GM23338 (cell line): ENCODE results near the gene HTR1D. TPM values are rescaled to one million over a fixed set of nuclear protein-coding genes. Genes with fewer than 3 reads are reported as not detected.
"Not testable (repeated sequence)": the region's sequence is repeated elsewhere in the genome, so short reads cannot be mapped to it uniquely, and the experiment has no call there.

ENCODE experiments used
- ATAC-seq: fragments of 200-7000 bp; cut with Tn5 transposase; 3 replicates; pipeline ENCODE4 v1.9.1; 2020
- DNase-seq: peaks from one replicate; pipeline ENCODE4 v3.0.0-alpha.2; 2015; ENCODE audit warnings: low spot score
- H2AFZ ChIP-seq: fragments of 200-600 bp; sonication (generic); 2 replicates; pipeline ENCODE4 v1.8.0; 2016; ENCODE audit warnings: antibody characterized with exemption, mild to moderate bottlenecking, moderate library complexity
- H3F3A ChIP-seq: fragments of 200-600 bp; sonication (generic); replicated peaks from 2 replicates; pipeline ENCODE4 v1.8.0; 2017; ENCODE audit warnings: antibody characterized with exemption, mixed run types, low read depth
- H3K27ac ChIP-seq: fragments of 200-600 bp; sonication (generic); 2 replicates; pipeline ENCODE4 v1.6.1; 2016; ENCODE audit warnings: low read depth
- H3K27me3 ChIP-seq: fragments of 200-600 bp; sonication (generic); 2 replicates; pipeline ENCODE4 v1.8.0; 2016; ENCODE audit warnings: mild to moderate bottlenecking, mixed run types, moderate library complexity; ENCODE audit not compliant: insufficient read depth
- H3K36me3 ChIP-seq: fragments of 200-600 bp; sonication (generic); 2 replicates; pipeline ENCODE4 v1.8.0; 2016; ENCODE audit warnings: mild to moderate bottlenecking; ENCODE audit not compliant: insufficient read depth
- H3K4me1 ChIP-seq: fragments of 200-600 bp; sonication (generic); 2 replicates; pipeline ENCODE4 v1.8.0; 2016; ENCODE audit warnings: mild to moderate bottlenecking, moderate library complexity; ENCODE audit not compliant: insufficient read depth
- H3K4me2 ChIP-seq: fragments of 200-600 bp; sonication (generic); 2 replicates; pipeline ENCODE4 v1.7.1; 2017; ENCODE audit warnings: mixed run types
- H3K4me3 ChIP-seq: fragments of 200-600 bp; sonication (generic); 2 replicates; pipeline ENCODE4 v1.6.1; 2016; ENCODE audit warnings: mixed run types
- H3K79me2 ChIP-seq: fragments of 200-600 bp; sonication (generic); replicated peaks from 2 replicates; pipeline ENCODE4 v1.8.0; 2017; ENCODE audit warnings: mild to moderate bottlenecking; ENCODE audit not compliant: insufficient read depth
- H3K9me2 ChIP-seq: fragments of 200-600 bp; sonication (generic); 2 replicates; pipeline ENCODE4 v1.8.0; 2017; ENCODE audit not compliant: insufficient read depth
- H4K20me1 ChIP-seq: fragments of 200-600 bp; sonication (generic); replicated peaks from 2 replicates; pipeline ENCODE4 v1.8.0; 2017; ENCODE audit warnings: mild to moderate bottlenecking; ENCODE audit not compliant: insufficient read depth
- H3K27ac Mint-ChIP-seq: 2 replicates; pipeline ENCODE4 v1.8.0; 2020; ENCODE audit warnings: inconsistent platforms, mild to moderate bottlenecking, moderate library complexity, mixed read lengths
- H3K27me3 Mint-ChIP-seq: 3 replicates; pipeline ENCODE4 v1.8.0; 2022; ENCODE audit warnings: low read depth, mild to moderate bottlenecking, moderate library complexity, mixed read lengths, inconsistent platforms; ENCODE audit not compliant: insufficient read depth, poor library complexity
- H3K36me3 Mint-ChIP-seq: 3 replicates; pipeline ENCODE4 v1.8.0; 2021; ENCODE audit warnings: low read depth, mild to moderate bottlenecking, inconsistent platforms, moderate library complexity, mixed read lengths
- H3K4me1 Mint-ChIP-seq: 3 replicates; pipeline ENCODE4 v1.8.0; 2020; ENCODE audit warnings: mild to moderate bottlenecking, inconsistent platforms, mixed read lengths
- H3K4me3 Mint-ChIP-seq: 3 replicates; pipeline ENCODE4 v1.8.0; 2021; ENCODE audit warnings: moderate library complexity, mild to moderate bottlenecking, inconsistent platforms, mixed read lengths
- H3K9me3 Mint-ChIP-seq: 3 replicates; pipeline ENCODE4 v1.8.0; 2020; ENCODE audit warnings: moderate library complexity, mild to moderate bottlenecking, inconsistent platforms, mixed read lengths
- CTCF ChIP-seq, 2 experiments: fragments of 200-600 bp in 1 of 2; sonication (generic) in 1 of 2; conservative IDR thresholded peaks; 2 replicates each; pipeline versions ENCODE4 v1.5.1 to v1.6.1; 2016 to 2017; ENCODE audit warnings: antibody characterized with exemption in 2 of 2, low read depth in 2 of 2, mild to moderate bottlenecking in 2 of 2, moderate library complexity in 1 of 2
- ZNF114 ChIP-seq: fragments of 250-450 bp; sonication (Bioruptor Pico); IDR thresholded peaks from 2 replicates; pipeline ENCODE4 v1.5.0; 2020; ENCODE audit warnings: mild to moderate bottlenecking, moderate library complexity
- ZNF462 ChIP-seq: fragments of 250-450 bp; sonication (Bioruptor Pico); IDR thresholded peaks from 2 replicates; pipeline ENCODE4 v1.5.0; 2020; ENCODE audit warnings: mild to moderate bottlenecking, moderate library complexity
- polyA plus RNA-seq: library from polyadenylated mRNA; unstranded; fragments of >200 nt; fragmentation: Nextera tagmentation; extraction: Ambion mirVana; gene quantifications from 2 replicates; pipeline ENCODE4 v1.2.1, GENCODE V29; 2016
- total RNA-seq: library from RNA; depleted of rRNA; stranded (reverse); fragments of >200 nt; shearing (Covaris generic); gene quantifications from 2 replicates; pipeline ENCODE4 v1.2.3, GENCODE V29; 2014

Gene HTR1D
- total and polyA plus RNA-seq, 2 experiments from 2014 or later = 2.4 to 4.1 TPM

- TF ChIP-seq ZNF462 (CRISPR knock-in tag) (no peak), ZNF114 (no peak), CTCF (conservative IDR thresholded peaks at IDR 0.05; ENCODE audit: low read depth in 2 of 2) (no peak)
Observed at GRCh38 chr1:23224739-23225648, 7.7 kb upstream of the HTR1D start (continued).

DNA sequence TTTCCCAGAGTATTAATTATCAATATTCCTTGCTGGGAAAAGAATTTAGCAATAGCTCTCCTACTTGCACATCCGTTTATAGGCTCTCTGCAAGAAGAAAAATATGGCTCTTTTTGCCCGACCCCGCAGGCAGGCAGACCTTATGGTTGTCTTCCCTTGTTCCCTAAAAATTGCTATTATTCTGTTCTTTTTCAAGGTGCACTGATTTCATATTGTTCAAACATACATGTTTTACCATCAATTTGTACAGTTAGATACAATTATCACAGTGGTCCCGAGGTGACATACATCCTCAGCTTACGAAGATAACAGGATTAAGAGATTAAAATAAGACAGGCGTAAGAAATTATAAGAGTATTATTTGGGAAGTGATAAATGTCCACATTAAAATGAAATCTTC lies 6.7 kb upstream of the HTR1D start:
- H2AFZ ChIP-seq, ATAC-seq, H3K27ac ChIP-seq, H3K36me3 Mint-ChIP-seq, DNase-seq, H3K4me3 ChIP-seq, H3K36me3 ChIP-seq, H3K27ac Mint-ChIP-seq, H3K27me3 ChIP-seq, H3K4me2 ChIP-seq, H3K9me3 Mint-ChIP-seq, H3K9me2 ChIP-seq, H3K4me3 Mint-ChIP-seq, H3K79me2 ChIP-seq, H3F3A ChIP-seq, H4K20me1 ChIP-seq: not testable (repeated sequence)
- Mint-ChIP-seq H3K27me3 (peaks cover 11% of the 10 kb centered on the region), H3K4me1 (peaks cover 13% of the 10 kb centered on the region)
- peaks cover 14% of the 10 kb centered on the region; the same call in 1 of the 2 replicates for H3K4me1 ChIP-seq

- not testable (repeated sequence) for H3K27me3 ChIP-seq, H3K9me2 ChIP-seq, H3K4me3 Mint-ChIP-seq, H3K27ac Mint-ChIP-seq, ATAC-seq, H3K36me3 ChIP-seq, H3K4me2 ChIP-seq, H3K27ac ChIP-seq, H3K9me3 Mint-ChIP-seq, H3K36me3 Mint-ChIP-seq, H3F3A ChIP-seq, H2AFZ ChIP-seq, H3K79me2 ChIP-seq, H4K20me1 ChIP-seq, H3K4me3 ChIP-seq, DNase-seq
- peaks cover 14% of the 10 kb centered on the region; the same call in 1 of the 2 replicates for H3K4me1 ChIP-seq
- Mint-ChIP-seq H3K4me1 (peaks cover 13% of the 10 kb centered on the region), H3K27me3 (peaks cover 16% of the 10 kb centered on the region)
Observed at GRCh38 chr1:23223490-23223951, 6.2 kb upstream of the HTR1D start.
